Measurements from ENCODE around the gene TPPP2.

The TPPP2 gene

DNA sequence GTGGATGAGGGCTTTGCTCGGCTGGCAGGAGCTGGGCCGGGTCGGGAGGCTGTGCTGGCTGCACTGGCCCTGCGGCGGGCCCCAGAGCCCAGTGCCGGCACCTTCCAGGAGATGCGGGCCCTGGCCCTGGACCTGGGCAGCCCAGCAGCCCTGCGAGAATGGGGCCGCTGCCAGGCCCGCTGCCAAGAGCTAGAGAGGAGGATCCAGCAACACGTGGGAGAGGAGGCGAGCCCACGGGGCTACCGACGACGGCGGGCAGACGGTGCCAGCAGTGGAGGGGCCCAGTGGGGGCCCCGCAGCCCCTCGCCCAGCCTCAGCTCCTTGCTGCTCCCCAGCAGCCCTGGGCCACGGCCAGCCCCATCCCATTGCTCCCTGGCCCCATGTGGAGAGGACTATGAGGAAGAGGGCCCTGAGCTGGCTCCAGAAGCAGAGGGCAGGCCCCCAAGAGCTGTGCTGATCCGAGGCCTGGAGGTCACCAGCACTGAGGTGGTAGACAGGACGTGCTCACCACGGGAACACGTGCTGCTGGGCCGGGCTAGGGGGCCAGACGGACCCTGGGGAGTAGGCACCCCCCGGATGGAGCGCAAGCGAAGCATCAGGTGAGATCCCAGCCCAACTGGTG, 51.6 kb downstream of the TPPP2 start:
- no peak for DNase-seq
